GM21529 (cell line): ENCODE data around the gene FAM81B.

ENCODE experiments used
- ATAC-seq: cut with Tn5 transposase; IDR thresholded peaks from one replicate; pipeline ENCODE4 v1.9.1; 2021; ENCODE audit not compliant: unreplicated experiment

FAM81B gene

DNA sequence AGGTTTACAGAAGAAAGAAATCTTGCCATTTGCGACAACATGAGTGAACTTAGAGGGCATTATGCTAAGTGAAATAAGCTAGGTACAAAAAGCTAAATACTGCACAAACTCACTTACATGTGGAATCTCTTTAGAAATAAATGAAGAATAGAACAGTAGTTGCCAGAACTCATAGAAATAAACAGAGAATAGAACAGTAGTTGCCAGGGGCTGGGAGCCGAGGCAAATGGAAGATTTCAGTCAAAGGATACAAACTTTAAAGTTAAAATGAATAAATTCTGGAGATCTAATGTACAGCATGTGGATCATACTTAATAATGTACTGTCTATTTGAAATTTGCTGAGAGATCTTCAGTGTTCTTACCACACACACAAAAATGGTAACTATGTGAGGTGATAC is 63.4 kb downstream of the FAM81B start:
- no peak for ATAC-seq

DNA sequence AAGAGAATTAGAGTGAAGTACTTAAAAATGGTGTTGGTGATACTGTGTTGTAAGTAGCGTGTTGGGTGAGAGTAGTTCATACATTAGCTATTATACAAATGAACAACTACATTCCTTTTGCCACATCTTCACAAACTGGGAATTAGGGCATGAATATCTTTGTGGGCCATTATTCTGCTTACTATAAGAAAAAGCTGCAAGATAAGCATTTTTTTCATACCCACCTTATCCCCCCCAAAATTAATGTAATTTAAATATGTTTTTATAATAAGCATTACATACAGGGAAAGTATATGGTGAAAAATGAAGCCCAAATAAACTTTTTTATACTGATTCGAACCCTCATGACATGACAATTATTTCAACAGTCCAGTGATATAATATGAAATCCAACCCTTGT is 69.5 kb downstream of the FAM81B start:
- ATAC-seq, result no peak

DNA sequence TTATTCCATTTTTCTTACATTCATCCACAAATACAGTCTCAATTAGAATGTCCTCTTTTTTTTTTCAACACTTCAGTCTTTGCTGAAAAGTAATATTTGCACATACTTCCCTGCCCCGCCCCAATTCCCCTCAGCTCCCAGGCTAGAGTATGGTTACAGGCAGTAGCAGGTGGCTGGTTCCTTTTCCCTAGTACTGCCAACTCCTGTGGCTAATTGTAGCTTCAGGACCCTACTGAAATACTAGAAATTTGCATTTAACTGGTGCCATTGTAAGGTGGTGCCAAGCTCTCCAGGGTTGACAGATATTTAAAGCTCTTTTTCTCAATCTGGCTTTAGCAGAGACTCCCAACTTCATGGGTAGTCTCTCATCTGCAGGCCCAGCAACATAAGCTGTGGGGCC is 80.3 kb downstream of the FAM81B start:
- no peak for ATAC-seq

DNA sequence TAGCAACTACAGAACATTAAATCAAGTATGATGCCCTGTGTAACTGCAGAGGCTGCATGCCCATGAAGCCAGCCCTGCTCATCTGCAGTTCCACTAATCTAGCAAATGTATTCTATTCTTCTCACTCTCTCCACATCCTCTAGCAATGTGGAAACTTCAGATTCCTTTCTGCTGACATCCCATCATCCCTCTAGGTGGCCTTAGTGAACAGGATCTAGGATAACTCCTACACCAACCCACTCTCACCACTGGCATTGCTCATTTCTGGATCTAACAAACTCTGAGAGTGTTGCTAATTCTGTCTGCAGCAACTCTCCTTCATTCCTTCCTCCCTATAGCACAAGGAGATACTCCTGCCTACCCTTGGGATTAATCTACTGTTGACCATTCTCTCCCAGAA is 80.8 kb downstream of the FAM81B start:
- no peak for ATAC-seq

DNA sequence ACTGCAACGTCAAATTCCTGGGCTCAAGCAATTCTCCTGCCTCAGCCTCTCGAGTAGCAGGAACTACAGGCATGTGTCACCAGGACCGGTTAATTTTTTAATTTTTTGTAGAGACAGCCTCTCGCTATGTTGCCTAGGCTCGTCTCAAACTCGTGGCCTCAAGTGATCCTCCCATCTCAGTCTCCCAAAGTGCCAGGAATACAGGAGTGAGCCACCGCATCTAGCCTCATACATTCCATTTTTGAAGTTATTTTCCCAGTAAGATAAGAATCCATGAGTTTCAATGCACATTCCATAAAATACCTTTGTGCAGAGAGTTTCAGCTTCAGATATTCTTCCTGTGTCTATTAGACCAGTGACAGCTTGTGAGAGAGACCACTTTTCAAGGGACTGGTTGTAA is 93.3 kb downstream of the FAM81B start:
- ATAC-seq, result no peak

GRCh38 chr5:95486191-95486590 is 95.0 kb downstream of the FAM81B start:
- no peak for ATAC-seq

DNA sequence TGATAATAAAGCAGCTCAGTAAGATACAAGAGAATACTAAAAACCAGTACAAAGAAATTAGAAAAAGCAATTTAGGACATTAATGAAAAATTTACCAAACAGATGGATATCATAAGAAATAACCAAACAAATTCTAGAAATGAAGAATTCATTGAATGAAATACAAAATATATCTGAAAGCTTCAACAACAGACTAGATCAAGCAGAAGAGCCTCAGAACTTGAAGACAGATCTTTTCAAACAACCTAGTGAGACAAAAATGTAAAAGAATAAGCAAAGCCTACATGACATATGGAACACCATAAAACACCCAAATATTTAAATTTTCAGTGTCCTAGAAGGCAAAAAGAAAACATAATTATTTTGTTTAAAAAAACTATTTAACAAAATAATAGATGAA is 96.7 kb downstream of the FAM81B start:
- ATAC-seq, result no peak
